DOHH2 (cell line): ENCODE results near the gene SLC7A4.

Experiments used
- CTCF ChIP-seq: fragments of 200-600 bp; sonication (generic); IDR thresholded peaks from one replicate; pipeline ENCODE4 v1.5.1; 2014; ENCODE audit warnings: antibody characterized with exemption, mild to moderate bottlenecking, low read depth, low read length; ENCODE audit not compliant: poor library complexity, severe bottlenecking
- EZH2phosphoT487 ChIP-seq: fragments of 200-600 bp; sonication (generic); IDR thresholded peaks from 2 replicates; pipeline ENCODE4 v1.6.1; 2017; ENCODE audit warnings: borderline replicate concordance, mild to moderate bottlenecking, antibody characterized with exemption, low read length, moderate library complexity, mixed read lengths

GRCh38 chr22:21022507-21022906 is 9.9 kb downstream of the SLC7A4 start:
- no peak for TF ChIP-seq CTCF
- TF ChIP-seq EZH2phosphoT487 = no peak
